NCI-H2196 treated with DMSO at 0.1 percent for 48 hours (cell line): ENCODE results near the gene ADAMTS6.

Source experiments
- DNase-seq: peaks from one replicate; lab custom pipeline; 2025; ENCODE audit not compliant: unreplicated experiment; lab: John Stamatoyannopoulos, UW

The ADAMTS6 gene

GRCh38 chr5:65292196-65292595 is 189.5 kb downstream of the ADAMTS6 start:
- DNase-seq, result no peak

- no peak for DNase-seq
Observed at GRCh38 chr5:65290677-65291076, 191.0 kb downstream of the ADAMTS6 start.

DNA sequence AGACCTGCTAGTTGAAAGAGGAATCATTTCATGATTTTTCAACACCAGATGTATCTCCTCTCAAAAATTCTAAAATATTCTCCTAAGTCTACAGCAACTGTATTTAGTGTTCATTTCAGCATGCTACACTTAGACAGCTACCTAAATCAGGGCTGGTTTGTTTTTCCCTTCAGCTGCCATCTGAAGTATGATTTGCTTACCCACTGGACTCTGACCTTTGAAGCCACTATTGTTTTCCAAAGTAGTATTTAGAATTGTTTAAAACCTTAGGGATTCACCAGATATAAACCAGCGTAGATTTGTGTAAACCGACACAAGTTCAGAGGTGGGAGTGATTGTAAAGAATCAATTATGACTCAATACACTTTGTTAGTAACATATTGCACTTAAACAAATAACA is 193.1 kb downstream of the ADAMTS6 start:
- no peak for DNase-seq

DNA sequence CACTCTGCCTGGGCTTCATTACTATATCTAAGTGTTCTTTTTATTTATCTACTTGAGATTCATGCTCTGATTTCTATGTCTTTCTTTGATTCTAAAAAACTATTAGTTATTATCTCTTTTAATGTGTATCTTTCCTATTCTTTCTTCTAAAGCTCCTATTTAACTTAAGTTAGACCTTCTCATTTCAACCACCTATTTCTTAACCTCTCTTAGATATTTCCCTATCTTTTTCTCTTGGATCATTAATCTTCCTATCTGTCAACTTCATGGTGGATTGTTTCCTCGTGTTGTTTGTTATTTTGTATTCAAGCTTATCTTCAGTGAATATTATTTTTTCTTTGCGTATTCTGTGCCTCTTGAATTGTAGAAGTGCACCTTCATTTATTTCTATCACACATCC is 202.1 kb downstream of the ADAMTS6 start:
- DNase-seq, result no peak

- DNase-seq, result no peak
Observed at GRCh38 chr5:65276178-65276890, 205.4 kb downstream of the ADAMTS6 start.

DNA sequence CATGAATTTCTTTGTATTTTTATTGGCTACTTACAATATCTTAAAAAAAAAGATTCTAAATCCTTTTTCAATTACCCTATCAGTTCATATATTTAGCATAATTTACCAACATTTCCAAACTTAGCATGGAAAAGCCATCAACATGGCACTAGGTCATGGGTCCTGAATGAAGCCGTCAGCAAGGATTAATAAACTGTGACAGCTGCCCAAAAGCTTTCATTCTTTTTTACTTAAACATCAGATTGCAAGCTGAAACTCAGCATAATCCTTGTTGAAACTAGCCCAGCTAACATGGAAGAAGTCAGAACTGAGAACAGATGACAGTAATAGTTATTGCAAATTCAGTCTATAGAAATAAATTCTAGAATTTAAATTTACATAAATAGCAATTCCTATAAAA is 209.8 kb downstream of the ADAMTS6 start:
- DNase-seq, result no peak

GRCh38 chr5:65268525-65268924 is 213.2 kb downstream of the ADAMTS6 start:
- DNase-seq, result no peak

- no peak for DNase-seq
Observed at GRCh38 chr5:65264420-65264819, 217.3 kb downstream of the ADAMTS6 start.

- no peak for DNase-seq
Observed at GRCh38 chr5:65263321-65263720, 218.4 kb downstream of the ADAMTS6 start.

- DNase-seq, result no peak
Observed at GRCh38 chr5:65262649-65263059, 219.1 kb downstream of the ADAMTS6 start.

DNA sequence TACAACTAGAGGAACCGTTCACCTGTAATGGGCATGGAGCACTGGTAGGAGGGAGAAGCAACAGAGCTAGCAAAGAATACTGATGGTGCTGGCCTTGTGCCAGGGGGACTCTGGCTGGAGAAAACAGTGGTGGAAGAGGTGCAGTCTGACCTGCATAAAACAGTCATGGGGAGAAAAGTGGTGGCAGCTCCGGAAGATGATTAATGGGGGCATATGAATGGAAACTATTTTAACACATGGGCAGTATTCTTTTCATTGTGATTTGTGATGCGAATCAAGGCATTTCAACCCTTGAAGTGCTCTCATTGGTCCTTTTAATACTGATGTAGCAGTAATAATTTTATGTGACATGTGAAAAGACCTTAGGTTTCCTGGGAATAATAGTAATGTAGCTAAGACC is 219.6 kb downstream of the ADAMTS6 start:
- no peak for DNase-seq

GRCh38 chr5:65261499-65261898 is 220.2 kb downstream of the ADAMTS6 start:
- no peak for DNase-seq

- no peak for DNase-seq
Observed at GRCh38 chr5:65255294-65255693, 226.4 kb downstream of the ADAMTS6 start.

DNA sequence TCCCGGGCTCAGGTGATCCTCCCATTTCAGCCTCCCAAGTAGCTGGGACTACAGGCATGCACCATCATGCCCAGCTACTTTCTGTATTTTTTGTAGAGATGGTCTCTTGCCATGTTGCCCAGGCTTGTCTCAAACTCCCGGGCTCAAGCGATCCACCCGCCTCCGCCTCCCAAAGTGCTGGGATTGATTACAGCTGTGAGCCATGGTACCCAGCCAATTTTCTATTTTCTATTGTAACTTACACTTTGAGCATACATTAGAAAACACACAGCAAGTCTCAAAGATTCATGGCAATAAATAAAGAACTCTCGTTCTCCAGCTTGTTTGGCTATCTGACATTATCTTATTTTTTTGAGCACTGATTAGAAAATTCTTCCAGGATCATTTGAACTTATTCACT is 228.7 kb downstream of the ADAMTS6 start:
- no peak for DNase-seq

- no peak for DNase-seq
Observed at GRCh38 chr5:65248896-65249295, 232.8 kb downstream of the ADAMTS6 start.

DNA sequence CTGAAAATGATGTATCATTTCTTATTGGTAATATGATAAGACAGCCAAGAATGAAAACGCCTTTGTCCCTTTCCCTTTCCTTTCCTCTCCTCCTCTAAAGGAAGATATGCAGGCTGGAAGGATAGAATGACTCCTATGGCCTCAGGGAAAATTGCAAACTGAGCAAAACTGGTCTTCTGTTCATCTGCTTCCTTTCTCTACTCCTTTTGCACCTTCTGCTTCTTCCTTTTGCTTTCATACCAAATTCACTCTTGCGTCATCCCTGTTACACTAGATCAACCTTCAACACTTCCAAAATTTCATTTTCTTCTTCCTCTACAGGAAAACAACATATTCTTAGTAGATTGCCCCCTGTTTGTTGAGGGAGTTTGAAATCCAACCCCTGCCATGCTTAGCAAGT is 234.1 kb downstream of the ADAMTS6 start:
- no peak for DNase-seq

- no peak for DNase-seq
Observed at GRCh38 chr5:65246741-65247140, 235.0 kb downstream of the ADAMTS6 start.

DNA sequence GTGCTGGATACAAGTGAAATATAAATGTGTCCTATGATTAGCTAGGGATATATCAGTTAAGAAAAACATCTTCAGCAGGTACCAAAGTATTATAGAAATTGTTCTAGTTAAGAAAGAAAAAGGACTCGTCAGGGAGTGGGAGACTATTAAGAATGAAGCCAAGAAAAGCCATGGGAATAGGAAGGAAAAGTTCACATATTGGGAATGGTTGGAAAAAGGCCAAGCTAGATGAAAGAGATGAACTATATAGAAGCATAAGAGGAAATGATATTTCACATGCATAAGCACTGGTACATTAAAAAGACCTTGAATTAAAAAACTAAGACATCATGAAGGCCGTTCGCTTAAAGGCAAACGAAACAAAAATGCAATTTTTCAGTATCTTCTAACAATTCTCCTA is 237.7 kb downstream of the ADAMTS6 start:
- no peak for DNase-seq

DNA sequence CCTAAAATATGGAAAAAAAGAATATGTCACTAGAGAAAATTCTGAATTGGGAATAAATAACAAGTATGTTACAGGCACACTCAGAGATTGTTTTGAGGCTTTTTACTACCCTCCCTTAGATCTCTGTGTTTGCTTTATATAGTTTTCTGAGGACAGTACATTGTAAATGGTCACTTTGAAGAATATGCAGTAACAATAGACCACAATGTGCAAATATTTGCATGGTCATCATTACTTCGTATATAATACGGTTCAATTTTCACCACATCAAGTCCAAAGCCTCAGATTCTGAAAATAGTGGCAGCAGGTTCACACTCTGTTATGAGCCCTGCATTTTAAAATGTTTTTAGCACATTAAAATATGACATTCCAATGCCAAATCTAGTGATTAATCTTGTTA is 238.6 kb downstream of the ADAMTS6 start:
- DNase-seq, result no peak

GRCh38 chr5:65229841-65230240 is 251.9 kb downstream of the ADAMTS6 start:
- DNase-seq, result no peak

DNA sequence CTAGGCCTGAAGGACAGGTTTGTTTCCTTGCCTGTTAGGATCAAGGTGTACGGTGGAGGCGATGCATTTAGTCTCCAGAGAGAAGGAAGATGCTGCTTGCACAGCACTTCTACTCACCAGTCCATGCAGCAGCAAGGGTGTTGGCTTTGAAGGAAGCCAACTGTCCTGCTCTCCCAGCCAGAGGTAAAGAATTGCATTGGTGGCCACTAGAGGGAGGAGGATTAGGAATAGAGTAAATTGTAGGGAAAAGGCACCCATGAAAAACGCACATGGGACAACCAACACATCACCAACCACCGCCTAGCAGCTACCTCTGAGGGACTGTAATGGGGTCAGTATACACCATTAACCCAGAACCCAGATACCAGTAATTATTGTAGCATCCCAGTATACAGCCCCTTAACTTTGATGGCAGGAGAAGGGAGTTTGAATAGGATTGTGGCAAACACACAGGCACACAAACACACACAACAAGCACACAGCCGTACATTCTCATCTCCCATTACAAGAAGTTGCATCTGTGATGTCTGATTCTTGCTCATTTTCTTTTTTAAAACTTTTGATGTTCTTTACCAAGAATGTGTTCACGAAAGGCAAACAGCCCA is 267.7 kb downstream of the ADAMTS6 start:
- no peak for DNase-seq

DNA sequence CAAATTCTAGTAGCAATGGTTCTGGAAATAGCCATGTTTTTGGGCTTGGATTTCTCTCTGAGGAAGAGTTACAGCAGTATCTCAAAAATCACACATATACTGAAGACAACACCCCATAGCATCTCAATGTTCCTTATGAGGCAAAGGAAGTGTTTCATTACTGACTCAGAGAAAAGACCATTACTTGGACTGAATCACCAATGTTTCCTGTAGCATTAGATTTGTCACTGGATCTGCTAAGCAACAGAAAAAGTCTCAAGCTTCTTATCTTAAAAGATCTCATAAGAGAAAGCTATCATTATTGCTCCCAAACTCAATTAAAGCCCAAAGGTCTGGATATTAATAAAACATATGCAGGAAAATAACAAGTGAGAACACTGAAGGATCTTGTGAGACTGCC is 272.4 kb downstream of the ADAMTS6 start:
- no peak for DNase-seq

- DNase-seq, result no peak
Observed at GRCh38 chr5:65204966-65205365, 276.8 kb downstream of the ADAMTS6 start.
